NCI-H345 treated with DMSO at 0.1 percent for 48 hours (cell line): ENCODE results near the gene GABPB1.
A peak's percentile ranks its signal among the peaks of the same experiment; 100 is the strongest.
"Not testable (repeated sequence)": the region's sequence is repeated elsewhere in the genome, so short reads cannot be mapped to it uniquely, and the experiment has no call there.

Source experiments
- DNase-seq: peaks from one replicate; lab custom pipeline; 2025; ENCODE audit not compliant: unreplicated experiment; lab: John Stamatoyannopoulos, UW

GABPB1 gene

DNA sequence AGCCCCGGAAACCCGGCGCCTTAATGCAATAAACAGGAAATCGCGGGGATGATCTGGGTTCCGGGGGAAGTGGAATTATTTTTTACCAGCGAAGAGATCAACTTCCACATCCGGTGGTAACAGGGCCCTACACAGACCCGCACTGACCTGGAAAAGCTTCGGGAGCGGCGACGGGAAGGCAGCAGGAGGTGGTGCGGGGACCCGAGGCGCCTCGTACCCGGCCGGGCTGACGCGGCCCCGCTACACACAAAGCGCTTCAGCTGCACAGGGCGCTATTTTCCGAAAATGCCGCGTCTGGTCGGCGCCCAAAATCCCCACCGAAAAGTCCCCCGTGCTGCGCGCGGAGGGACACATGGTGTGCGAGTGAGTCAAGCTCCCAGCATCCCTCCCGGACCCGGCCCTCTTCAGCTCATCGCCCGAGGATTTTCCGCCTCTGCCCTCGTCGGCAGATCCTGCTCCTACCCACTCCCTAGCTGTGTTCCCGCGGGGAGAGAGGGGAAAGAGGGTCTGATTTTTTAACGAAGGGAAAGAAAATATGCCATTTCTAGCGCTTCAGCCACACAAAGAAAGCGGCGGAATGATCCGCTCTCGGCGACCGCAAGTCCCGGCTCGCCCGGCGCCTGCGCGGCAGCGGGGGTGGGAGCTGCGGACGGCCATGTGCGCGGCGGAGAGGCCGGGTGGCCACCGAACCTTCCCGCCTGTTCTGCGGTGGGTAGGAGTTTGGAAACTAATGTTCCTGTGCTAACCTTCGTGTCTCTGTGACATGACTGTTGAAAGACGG lies at the start of gene GABPB1:
Gene GABPB1 (minus strand): TSS at position 361 of the 781 bp plus-strand sequence. CDS start 45,400 bp downstream, outside the sequence.
- peak; percentile 52 for DNase-seq

DNA sequence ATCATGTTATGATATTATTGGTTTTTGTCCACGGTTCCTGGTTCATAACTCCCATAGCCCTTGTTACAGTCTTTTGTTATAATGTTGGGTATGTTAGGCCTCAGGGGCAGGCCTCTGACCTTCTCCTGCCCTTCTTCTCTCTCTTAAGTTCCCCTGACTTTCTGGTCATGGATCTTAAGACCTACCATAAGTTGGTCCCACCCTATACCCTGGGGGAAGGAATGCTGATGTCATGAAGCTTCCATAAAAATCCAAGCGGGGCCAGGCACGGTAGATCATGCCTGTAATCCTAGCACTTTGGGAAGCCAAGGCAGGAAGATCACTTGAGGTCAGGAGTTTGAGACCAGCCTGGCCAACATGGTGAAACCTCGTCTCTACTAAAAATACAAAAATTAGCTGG lies 36.6 kb upstream of the GABPB1 start:
- DNase-seq, result not testable (repeated sequence)

DNA sequence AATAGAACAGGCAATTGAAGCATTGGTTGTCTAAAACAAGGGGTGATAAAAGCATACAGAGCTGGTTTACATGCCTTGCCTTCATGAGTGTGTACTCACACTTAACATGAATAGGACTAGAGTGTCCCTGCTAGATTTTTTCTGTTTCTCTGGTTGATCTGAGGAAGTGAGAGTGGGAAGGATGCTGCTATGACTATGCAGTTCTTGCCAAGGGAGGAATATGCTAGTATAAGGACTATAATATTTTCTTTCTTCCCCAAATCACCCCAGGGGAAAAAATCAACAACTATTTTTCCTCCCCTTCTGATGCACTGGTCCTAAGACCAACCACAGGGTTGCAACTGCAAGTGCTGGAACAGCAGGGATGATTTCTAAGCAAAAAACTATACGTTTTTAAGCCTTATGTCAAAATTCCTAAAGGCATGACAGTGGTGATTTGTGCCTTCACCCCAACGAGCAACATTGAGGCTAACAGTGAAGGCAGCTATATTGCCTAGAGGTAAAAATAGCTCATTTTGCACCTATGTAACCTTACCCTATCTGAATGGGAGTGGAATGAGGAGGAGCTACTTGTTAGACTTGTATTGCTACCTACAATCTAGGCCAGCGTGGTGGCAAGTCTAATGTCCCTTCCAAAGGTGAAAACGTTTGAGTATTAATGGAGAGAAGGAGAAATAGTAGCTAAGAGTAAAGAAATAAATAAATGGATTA lies 35.7 kb upstream of the GABPB1 start:
- peak; percentile 13 for DNase-seq

DNA sequence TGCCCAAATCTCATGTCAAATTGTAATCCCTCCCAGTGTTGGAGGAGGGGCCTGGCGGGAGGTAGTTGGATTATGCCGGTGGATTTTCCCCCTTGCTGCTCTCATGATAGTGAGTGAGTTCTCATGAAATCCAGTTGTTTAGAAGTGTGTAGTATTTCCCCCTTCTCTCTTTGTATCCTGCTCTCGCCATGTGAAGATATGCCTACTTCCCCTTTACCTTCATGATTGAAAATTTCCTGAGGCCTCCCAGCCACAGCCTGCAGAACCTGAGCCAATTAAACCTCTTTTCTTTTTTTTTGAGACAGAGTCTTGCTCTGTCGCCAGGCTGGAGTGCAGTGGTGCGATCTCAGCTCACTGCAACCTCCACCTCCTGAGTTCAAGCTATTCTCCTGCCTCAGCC lies 27.4 kb upstream of the GABPB1 start:
- DNase-seq, result not testable (repeated sequence)

DNA sequence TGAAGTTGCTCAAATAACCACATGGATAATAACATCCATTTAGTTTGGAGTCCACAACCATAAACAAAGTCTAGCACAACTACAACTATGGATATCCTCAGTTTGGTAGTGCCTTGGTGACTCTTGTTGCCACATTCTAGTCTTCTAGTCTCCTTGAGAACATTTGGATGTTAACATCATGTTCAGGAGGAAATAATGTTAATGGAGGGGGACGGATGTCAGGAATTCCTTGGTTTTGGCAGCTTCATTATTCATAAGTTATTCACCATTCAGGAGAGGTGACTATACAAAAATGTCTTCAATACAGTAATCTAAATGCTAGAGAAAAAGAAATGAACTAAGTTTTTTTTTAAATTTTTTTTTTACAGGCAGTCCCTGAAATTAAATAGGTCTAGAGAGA lies 26.4 kb upstream of the GABPB1 start:
- DNase-seq, result no peak

DNA sequence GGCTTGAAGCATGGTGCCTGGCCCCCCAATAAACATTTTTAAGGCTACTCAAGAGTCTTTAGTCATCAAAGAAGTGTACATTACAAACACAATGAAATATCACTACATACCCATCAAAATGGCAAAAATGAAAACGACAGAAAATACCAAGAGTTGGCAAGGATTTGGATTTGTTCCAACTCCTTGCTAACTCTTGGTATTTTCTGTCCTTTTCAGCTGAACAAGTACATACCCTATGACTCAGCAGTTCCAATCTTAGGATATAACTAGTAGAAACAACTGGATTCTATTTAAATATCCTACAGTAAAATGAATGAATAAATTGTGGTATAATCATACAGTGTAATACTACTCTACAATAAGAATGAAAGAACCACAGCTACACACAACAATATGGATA lies 25.1 kb upstream of the GABPB1 start:
- no peak for DNase-seq

DNA sequence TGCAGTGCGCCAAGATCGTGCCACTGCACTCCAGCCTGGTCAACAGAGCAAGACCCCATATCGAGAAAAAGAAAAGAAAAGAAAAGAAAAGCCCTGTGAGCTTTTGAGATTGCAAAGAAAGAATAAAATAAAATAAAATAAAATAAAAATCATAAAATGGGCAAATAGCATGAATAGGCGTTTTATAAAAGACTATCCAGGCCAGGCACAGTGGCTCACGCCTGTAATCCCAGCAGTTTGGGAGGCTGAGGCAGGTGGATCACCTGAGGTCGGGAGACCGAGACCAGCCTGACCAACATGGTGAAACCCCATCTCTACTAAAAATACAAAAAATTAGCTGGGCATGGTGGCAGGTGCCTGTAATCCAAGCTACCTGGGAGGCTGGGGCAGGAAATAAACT lies 24.4 kb upstream of the GABPB1 start:
- DNase-seq, result not testable (repeated sequence)

DNA sequence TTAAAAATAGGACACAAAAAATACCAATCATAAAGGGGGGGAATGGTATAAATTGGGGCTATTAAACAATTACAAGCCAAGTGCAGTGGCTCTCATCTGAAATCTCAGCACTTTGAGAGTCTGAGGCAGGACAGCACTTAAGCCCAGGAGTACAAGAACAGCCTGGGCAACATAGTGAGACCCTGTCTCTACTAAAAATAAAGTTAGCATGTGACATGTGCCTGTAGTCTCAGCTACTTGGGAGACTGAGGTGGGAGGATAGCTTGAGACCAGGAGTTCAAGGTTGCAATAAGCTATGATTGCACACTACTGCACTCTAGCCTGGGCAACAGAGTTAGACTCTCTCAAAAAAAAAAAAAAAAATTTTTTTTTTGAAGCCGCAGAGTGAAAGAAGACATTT lies 23.8 kb upstream of the GABPB1 start:
- DNase-seq, result no peak

DNA sequence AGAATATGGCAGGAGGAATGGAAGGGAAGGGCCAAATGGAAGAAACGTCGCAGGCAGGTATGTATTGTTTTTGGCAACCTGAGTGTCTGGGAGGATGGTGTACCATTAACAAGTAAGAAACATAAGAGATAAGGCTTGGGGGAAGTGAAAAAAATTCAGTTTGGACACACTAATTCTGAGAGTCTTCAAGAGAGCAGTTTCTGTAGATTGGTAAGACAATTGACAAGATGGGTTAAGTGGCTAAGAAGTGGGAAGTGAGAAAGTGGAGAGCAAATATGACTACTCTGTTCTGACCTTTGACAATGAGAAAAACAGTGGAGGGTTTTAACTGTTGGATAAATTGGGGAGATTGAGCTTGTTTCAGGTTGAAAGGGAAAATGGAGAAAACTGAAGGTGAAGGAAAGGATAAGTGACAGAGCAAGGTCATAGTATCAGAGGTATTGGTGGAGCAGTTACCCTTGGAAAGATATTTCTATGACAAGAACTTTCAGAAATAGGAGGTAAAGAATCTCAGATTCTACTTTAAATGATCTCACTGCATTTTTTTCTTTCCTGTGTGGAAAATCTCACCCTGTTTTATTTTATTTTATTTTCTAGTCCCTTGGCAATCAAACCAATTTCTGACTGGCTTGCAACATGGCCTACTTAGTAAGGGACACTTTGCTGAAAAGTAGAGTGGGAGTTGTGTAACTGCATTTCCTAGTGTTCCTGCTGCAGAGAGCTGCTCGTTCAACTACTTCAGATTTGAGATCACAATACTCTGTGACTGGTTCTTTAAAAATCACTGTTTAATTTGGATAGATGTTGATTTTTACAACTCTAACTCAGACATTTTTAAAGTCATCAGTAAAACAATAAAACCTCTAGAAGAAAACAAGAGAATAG lies 23.1 kb upstream of the GABPB1 start:
- DNase-seq, result no peak

DNA sequence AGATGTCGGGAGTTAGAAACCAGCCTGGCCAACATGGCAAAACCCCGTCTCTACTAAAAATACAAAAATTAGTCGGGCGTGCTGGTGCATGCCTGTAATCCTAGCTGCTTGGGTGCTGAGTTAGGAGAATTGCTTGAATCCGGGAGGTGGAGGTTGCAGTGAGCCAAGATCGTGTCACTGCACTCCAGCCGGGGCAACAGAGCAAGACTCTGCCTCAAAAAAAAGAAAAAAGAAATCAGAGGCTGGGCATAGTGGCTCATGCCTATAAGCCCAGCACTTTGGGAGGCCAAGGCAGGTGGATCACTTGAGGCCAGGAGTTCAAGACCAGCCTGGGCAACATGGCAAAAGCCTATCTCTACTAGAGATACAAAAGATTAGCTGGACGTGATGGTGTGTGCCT lies 14.6 kb upstream of the GABPB1 start:
- not testable (repeated sequence) for DNase-seq

DNA sequence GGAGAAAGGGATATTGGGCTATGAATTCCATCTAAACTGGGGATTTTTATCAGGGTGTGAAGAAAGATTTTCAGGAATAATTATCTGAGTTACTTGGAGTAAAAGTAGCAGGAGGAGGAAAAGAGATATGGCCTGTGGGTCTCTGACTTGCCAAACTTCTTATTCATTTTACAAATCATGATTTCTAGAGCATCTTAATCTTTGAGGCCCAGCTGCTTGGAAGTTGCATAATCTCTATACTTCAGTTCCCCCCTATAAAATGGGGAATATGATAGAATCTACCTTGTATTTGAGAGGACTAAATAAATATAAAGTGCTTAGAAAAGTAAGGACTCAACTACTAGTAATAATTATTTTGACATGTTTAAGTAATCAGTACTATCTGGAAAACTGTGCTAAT lies 11.0 kb upstream of the GABPB1 start:
- DNase-seq, result no peak

DNA sequence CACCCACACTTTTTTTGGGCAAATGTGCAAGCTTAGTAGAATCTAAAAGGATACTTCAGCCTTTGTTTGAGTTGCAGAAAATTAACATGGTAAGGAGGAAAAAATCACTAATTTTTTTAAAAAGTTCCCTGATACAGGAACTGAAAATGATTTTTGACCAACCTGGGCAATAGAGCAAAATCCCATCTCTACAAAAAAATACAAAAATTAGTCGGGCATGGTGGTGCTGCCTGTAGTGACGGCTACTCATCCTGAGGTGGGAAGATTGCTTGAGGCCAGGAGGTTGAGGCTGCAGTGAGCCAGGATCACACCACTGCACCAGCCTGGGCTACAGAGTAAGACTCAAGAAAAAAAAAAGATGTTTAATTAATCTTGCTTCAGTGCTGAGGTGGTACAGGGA lies 10.6 kb upstream of the GABPB1 start:
- no peak for DNase-seq

DNA sequence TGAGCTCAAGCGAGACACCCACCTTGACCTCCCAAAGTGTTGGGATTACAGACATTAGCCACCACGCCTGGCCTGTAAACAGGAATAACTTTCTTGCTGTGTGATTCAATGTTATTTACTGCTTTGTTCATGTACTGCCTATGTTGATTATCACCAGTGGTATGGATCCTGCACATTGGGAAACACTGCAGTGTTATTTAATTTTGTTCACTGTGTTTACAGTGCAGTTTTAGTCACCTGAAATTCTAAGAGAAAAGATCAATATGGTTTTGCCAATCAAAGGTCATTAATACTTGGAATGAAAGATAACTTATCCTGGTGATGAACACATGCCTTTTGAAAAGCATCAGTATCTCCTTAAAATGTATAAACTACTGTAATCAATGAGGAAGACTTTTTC lies 8.6 kb upstream of the GABPB1 start:
- DNase-seq, result no peak

DNA sequence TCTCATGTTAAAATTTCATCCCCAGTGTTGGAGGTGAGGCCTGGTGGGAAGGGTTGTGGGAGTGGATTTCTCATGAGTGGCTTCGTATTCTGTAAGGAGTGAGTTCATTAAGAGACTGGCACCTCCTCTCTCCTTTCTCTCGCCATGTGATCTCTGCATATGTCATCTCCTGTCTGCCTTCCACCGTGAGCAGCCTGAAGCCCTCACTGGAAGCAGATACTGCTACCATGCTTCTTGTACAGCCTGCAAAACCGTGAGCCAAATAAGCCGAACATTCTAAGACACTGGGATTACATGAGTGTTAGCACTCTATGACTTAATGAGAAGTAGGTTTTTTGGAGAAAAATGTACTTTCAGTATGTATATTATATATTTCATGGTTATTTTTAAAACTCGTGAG lies 6.8 kb upstream of the GABPB1 start:
- no peak for DNase-seq

DNA sequence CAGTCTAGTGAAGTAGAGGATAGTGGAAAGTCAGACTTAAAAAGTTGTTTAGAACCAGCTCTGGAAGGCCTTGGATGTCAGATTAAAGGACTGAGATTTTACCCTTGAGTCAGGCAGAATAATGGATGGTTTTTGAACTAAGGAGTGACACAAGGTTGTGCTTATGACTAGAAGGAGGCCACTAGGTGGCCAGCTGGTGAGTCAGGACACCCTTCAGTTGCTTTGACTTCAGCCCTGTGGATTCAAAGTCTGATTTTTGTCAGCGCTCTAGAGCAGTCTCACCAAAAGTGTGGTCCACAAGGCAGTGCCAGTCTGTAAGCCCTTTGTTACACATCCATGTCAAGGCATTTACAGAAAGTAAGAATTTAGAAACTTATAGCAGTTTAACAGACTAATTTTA lies 3.8 kb upstream of the GABPB1 start:
- no peak for DNase-seq

DNA sequence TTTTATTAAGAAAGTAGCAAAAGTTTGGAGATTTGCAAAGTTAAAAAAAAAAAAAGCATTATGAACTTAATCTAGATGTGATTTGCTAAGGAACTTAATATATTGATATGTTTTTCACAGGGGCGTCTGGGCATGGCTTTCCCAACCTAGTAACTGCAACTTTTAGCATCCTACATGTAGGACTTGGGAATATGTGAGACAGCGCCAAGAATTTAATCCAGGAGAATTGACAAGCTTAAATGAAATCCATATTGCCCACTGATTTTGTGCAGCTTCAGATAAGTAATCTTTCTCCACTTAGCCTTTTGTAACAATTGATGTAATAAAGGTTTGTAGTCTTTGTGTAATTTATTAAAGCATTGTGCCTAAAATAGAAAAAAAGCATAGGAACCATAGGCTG lies 982 bp upstream of the GABPB1 start:
- no peak for DNase-seq

DNA sequence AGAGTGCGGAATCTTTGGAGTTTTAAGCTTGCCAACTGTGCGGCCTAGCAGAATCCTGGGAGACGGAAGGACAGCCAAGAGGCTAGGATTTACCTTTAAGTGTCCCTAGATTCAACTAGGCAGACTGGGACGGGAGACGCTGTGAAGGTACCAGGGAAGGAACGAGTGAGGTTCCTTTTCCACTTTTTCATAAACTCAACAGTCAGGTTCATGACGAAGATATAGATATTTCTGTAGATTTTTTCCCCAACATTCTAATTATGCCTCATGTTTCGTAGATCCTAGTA lies 564 bp upstream of the GABPB1 start:
- no peak for DNase-seq

DNA sequence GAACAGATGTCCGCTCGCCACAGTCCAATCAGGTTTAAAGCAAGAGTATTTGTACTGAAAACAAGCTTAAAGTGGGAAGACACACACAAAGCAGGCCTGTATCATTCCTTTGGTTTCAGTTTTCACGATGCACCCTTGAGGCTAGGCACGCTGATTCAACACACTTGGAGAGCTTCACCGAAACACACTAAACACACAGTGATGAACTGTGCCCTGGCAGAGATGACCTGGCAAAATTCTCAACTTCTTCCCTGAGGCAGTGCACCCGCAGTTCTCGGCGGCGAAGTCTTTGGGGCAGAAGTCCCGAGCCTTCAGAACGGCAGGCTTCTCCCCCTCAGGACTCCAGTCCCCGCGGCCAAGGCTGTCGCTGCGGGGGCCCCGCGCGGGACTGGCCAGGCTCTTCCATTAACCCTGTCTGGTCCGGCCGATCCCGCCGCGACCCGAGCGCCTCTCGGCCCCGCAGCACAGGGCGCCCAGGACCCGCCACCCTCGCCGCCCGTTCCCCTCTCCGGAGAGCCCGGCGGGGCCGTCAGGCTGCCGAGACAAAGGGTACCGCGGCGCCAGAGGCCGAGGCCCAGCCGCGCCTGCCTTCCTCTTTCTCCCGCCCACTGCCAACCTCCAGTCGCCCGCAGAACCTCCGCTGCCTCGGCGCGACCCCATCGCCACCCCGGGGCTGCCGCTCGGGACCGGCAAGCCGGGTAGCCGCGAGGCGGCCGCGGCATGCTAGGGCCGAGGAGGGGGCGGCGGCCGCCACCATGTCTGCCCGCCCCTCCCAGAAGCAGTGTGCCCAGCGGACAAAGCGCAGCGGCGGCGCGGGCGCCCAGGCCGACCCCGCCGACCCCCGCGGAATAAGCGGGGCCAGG lies 792 bp downstream of the GABPB1 start:
- DNase-seq, result peak; percentile 3

DNA sequence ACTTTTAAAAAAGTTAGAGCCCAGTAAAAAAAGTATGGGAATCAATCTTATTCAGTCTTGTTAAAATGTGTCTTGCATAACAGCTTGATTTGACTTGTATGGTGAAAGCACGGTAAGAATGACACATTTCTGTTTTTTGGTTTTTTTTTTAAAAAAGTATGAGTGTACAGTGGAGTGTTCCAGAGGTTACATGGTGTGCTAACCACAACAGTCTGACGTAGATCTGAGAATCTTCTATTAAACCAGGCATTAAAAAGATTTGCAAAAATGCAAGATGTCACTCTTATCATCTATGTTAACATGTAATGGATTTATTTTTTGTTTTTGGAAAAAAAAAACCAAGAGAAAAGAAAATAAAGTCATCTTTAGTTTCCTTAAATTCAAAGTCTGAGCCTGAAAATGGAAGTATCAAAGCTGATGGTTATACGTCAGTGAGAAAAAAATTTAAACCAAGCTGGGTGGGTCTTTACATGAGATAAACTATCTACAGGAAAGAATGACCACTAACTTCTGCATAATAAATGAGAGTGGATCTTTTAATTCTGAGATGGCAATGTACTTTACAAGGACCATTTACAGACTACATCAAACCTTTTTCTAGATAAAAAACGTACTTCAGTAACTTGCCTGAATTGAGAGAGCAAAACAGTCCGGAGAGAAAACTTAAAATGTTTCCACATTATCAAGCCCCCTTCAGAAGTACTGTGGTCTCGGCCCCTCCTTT lies 1.6 kb downstream of the GABPB1 start:
- DNase-seq, result no peak

DNA sequence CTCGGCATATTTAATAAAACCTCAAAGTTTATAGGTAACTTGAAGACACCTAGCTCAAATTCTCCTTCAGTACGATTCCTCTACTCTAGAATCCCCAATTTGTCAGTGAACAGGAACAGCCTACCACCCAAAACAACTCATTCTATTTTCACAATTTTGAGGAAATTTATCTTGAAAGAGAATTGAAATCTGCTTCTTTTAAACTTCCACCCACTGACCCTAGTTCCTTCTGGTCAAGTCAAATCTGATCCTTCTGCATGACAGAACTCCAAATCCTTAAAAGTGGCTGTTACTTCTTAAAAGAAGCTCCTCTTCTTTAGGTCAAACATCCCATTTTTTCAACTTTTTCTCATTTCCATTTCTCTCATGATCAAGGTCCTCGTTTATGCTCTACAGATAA lies 4.4 kb downstream of the GABPB1 start:
- DNase-seq, result no peak
